Esophagus muscularis mucosa (tissue), 3 donors: ENCODE results near the gene PJA2.

Experiments
- CTCF ChIP-seq, 3 experiments: fragments of 200-600 bp in 2 of 3; fragments of 450-650 bp in 1 of 3; sonication (generic) in 2 of 3; IDR thresholded peaks; one replicate each; pipeline ENCODE4 v1.5.1; 2017 to 2019; ENCODE audit warnings: antibody characterized with exemption in 3 of 3, mild to moderate bottlenecking in 2 of 3, moderate library complexity in 1 of 3
- POLR2A ChIP-seq: fragments of 450-650 bp; IDR thresholded peaks from one replicate; pipeline ENCODE4 v1.6.1; 2017; ENCODE audit warnings: antibody characterized with exemption, moderate library complexity, mild to moderate bottlenecking, low read depth

DNA sequence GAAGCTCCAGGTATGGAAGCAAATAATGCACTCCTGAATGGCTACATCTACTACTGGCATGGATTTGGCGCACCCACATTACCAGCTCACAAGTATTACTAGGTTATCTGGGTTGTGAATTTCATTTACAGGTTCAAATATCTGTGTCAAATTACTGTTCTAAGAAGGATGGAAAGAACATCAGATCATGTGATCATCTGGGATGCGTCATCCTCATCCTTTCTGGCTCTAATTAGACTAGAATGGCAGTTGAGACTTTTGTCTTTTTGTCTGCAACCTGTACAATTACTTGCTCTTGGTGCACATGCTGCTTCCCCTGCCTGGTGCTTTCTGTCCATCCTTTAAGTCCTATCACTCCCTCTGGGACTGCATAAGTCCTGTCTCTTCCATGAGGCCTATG, 64.1 kb downstream of the PJA2 start:
- TF ChIP-seq CTCF (IDR thresholded peaks at IDR 0.05) (no peak), POLR2A (no peak)
